Measurements from ENCODE around the gene USP9X.
"Not testable (repeated sequence)": the region's sequence is repeated elsewhere in the genome, so short reads cannot be mapped to it uniquely, and the experiment has no call there.

The USP9X gene

DNA sequence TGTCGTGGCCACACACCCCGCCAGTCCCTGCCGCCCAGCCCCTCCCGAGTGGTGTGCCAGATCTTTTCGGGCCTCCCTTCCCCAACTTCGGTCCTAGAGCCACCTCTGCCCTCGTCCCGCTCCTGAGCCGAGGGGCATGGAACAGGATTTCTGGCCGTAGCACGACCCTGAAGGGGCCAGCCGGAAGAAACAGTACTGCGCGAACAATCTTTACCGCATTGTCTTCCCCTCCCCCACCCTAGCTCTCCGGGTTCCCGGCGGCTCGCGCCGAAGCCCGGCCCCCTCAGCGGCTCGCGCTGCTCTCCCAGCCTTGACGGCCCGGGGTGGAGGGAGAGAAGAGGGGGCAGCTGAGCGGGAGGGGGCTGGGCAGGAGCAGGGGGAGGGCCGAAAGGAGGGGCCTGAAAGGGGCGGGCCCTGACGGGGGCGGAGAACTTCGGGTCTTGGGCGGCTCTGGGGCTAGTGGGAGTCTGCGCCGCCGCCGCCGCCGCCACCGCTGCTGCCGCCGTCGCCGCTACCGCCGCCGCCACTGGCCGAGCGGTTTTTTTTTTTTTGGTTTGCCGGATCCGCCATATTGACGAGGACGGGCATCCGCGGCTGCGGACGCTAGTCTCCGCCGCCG, at the start of gene USP9X:
Gene USP9X (plus strand): TSS at position 553 of the 619 bp plus-strand sequence. CDS start 38,184 bp downstream, outside the sequence.
- peak; percentile 69 for DNase-seq

- DNase-seq: no peak
These were observed 49.7 kb upstream of the USP9X start for GRCh38 chrX:41035582-41035981.

- no peak for DNase-seq
These were observed 48.4 kb upstream of the USP9X start for GRCh38 chrX:41036668-41037326.

DNA sequence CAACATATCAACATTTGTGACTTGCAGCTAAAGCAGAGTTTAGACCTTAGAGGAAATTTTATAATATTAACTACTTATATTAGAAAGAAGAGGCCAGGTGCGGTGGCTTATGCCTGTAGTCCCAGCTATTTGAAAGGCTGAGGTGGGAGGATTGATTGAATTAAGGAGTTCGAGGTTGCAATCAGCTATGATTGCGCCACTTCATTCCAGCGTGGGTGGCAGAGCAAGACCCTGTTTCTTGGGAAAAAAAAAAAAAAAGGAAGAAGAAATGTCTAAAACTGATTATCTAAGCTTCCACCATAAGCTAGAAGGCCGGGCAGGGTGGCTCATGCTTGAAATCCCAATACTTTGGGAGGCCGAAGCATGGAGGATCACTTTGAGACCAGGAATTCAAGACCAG, 42.0 kb upstream of the USP9X start:
- DNase-seq: no peak

- no peak for DNase-seq
These were observed 41.4 kb upstream of the USP9X start for GRCh38 chrX:41043674-41044345.

DNA sequence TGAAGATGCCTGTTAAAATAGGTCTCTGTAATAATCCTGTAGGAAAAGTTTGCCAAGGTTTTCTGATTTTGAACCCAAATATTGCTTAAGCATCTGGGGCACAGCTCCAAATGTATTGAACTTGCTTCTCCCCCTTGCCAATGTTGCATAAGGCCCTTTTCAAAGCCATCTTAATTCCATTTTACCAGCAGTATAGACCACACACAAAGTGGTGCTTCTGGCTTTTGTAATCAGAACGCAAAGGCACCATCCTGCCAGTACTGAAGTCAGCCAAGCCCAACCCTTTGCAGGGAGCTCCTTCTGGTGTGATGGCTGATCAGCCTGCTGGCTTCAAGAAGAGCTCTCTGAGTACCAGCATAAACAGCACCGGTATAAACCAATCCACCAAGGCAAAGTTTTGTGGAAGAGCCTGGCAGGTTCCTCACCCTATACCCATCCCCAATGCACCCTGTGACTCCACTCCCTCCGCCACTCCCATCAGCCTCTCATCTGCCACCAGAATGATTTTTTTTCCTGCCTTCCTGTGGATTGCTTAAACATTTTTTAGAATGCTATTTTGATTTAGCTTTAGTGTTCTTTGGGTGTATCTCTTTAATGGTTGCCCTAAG, 39.2 kb upstream of the USP9X start:
- DNase-seq: no peak

GRCh38 chrX:41047878-41048534, 37.2 kb upstream of the USP9X start:
- no peak for DNase-seq

GRCh38 chrX:41050359-41050758, 34.9 kb upstream of the USP9X start:
- DNase-seq: no peak

DNA sequence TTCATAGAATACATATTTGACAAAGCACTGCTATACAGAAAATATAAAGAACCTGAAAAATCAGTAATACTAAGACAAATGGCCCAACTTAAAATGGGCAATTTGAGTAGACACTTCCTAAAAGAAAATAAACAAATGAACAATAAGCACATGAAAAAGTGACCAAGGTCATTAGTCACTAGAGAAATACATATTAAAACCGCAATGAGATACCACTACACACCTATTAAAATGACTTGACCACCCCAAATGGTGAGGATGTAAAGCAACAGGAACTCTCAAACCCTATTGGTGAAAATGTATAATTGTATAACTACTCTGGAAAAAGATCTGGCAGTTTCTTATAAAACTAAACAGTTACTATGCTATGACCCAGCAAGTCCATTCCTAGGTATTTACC, 34.0 kb upstream of the USP9X start:
- DNase-seq: no peak

GRCh38 chrX:41055740-41056139, 29.5 kb upstream of the USP9X start:
- no peak for DNase-seq

GRCh38 chrX:41063276-41063675, 22.0 kb upstream of the USP9X start:
- not testable (repeated sequence) for DNase-seq

GRCh38 chrX:41064018-41064417, 21.2 kb upstream of the USP9X start:
- no peak for DNase-seq

GRCh38 chrX:41066391-41066790, 18.9 kb upstream of the USP9X start:
- DNase-seq: no peak

GRCh38 chrX:41066969-41067368, 18.3 kb upstream of the USP9X start:
- no peak for DNase-seq

GRCh38 chrX:41067721-41068120, 17.5 kb upstream of the USP9X start:
- no peak for DNase-seq

DNA sequence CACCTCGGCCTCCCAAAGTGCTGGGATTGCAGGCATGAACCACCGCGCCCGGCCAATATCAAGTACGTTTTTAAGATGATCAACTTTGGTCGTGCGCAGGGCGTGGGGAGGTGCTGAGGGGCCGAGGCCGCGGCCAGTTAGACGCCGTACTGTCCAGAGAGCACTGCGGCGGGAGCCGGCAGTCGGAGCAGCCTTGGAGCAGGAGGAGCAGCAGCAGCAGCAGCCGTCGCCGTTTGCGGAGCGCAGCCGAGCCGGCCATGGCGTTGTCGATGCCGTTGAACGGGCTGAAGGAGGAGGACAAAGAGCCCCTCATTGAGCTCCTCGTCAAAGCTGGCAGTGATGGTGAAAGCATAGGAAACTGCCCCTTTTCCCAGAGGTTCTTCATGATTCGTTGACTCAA, 8.5 kb upstream of the USP9X start:
- no peak for DNase-seq

GRCh38 chrX:41081821-41082220, 3.4 kb upstream of the USP9X start:
- DNase-seq: no peak

GRCh38 chrX:41082783-41083182, 2.5 kb upstream of the USP9X start:
- no peak for DNase-seq

GRCh38 chrX:41084044-41084892, 977 bp upstream of the USP9X start:
- peak; percentile 92 for DNase-seq

DNA sequence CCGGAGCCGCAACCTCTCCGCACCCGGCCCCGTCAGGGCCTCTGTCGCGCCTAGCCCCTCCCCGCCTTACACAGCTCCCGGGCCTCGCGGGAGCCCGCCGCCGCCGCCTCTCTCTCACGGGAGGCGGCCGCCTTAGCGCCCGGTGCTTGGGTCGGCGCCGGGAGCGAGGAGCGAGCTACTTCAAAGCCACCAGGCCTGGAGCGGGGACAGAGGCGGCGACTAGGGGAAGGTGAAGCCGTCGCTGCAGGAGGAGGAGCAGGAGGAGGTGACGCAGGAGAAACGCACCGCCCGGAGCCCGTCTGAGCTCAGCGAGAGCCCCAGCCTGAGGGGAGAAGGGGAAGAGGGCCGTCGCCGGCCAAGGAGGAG, 250 bp downstream of the USP9X start:
- DNase-seq: no peak

DNA sequence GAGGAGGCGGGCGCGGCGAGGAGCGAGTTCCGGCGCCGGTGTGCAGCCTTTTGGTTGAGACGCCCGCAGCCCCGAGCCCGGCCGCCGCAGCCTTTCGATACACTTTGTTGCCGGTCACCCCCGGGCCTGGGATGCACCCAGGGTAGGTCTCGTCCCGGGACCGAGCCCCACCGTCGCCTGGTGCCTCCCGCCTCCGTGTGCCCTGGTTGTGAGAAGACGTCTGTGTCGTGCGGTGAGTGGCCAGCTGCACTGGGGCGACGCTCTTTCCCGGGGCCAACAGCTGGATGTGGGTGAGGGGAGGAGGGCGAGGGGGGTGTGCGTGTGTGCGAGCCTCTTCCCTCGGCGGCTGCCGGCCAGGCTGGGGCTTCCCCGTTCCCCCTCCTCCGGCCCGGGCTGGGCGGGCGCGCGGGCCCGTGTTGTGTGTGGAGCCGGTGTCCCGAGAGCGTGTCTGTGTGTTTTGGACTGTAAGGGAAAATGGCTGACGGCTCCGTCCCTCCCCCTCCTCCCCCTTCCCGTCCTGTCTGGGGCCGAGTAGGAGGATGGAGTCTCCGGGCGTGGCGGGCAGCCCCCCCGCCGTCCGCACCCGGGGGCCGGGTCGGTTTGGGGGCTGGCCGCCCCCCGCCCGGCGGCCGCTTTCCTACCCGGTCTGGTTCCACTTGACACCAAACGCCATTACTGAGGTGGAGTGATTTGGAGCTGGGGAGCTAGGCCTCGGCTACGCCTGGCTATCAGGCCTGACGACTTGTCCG, 807 bp downstream of the USP9X start:
- peak; percentile 14 for DNase-seq

DNA sequence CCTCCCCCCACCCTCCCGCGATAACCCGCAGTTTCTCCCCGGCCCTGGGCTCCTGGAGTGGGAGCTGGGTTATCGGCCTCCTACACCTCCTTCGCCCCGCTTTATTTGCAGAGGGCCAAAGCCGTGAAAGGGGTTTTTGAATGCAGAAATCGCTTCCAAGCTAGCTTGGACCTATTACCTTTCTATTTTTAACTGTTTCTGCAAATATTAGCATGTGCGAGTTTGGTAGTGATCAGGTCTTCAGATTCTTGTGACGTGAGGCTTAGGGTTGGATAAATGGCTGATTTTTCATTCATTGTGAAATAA, 1.3 kb downstream of the USP9X start:
- DNase-seq: no peak
